Bronchial epithelial cell (primary cell): ENCODE data around the gene SLC1A4. TPM values are rescaled to one million over a fixed set of nuclear protein-coding genes. Genes with fewer than 3 reads are reported as not detected.

Experiments
- DNase-seq: peaks from one replicate; pipeline ENCODE4 v3.0.0-alpha.2; 2010; ENCODE audit warnings: low read depth
- FAIRE-seq: peaks from 2 replicates; lab custom pipeline; 2011; peaks lifted over from hg19 to GRCh38; lab: Jason Lieb, UNC
- H3K27me3 ChIP-seq: 2 replicates; pipeline ENCODE4 v1.5.1; 2011; ENCODE audit warnings: low read length; ENCODE audit not compliant: control insufficient read depth, insufficient read depth
- H3K36me3 ChIP-seq: 2 replicates; pipeline ENCODE4 v1.5.1; 2011; ENCODE audit warnings: low read length; ENCODE audit not compliant: control insufficient read depth, insufficient read depth
- H3K4me3 ChIP-seq: 2 replicates; pipeline ENCODE4 v1.5.1; 2011; ENCODE audit warnings: mild to moderate bottlenecking, low read depth, low read length, control low read depth
- CTCF ChIP-seq: IDR thresholded peaks from 2 replicates; pipeline ENCODE4 v1.5.1; 2011; ENCODE audit warnings: mild to moderate bottlenecking, moderate library complexity, low read length, control low read depth, inconsistent platforms; ENCODE audit not compliant: insufficient read depth, severe bottlenecking
- total RNA-seq: library from RNA; depleted of rRNA; stranded (reverse); fragments of >200 nt; gene quantifications from 2 replicates; pipeline ENCODE4 v1.2.1, GENCODE V29; 2014

Gene SLC1A4
- 22.1 and 26.3 TPM in 2 replicates for total RNA-seq

- Histone ChIP-seq H3K36me3 (no peaks in the 10 kb centered on the region), H3K27me3 (peaks cover 6% of the 10 kb centered on the region), H3K4me3 (peak within 1 kb of the TSS; percentile 74)
- FAIRE-seq (no peak), DNase-seq (peak; percentile 47)
- no peak for TF ChIP-seq CTCF
These were observed at the start of gene SLC1A4 for GRCh38 chr2:64989126-64989981. TSS of gene SLC1A4 (plus strand) at chr2:64989399. CDS start at chr2:64989644, 245 bp downstream.

- no peak for FAIRE-seq
- H3K27me3 ChIP-seq = peaks cover 13% of the 10 kb centered on the region
These were observed 48.1 kb upstream of the SLC1A4 start for GRCh38 chr2:64941143-64941542.

GRCh38 chr2:64941801-64942200 lies 47.4 kb upstream of the SLC1A4 start:
- DNase-seq = no peak
- no peak for TF ChIP-seq CTCF
- Histone ChIP-seq H3K36me3 (no peaks in the 10 kb centered on the region), H3K4me3 (no peak overlapping the region), H3K27me3 (peaks cover 15% of the 10 kb centered on the region)
- no peak for FAIRE-seq

More at GRCh38 chr2:64941143-64941542, 48.1 kb upstream of the SLC1A4 start:
- TF ChIP-seq CTCF = no peak
- no peak overlapping the region for H3K4me3 ChIP-seq
- DNase-seq = no peak
- H3K36me3 ChIP-seq = no peaks in the 10 kb centered on the region

- no peak for DNase-seq
These were observed 46.5 kb upstream of the SLC1A4 start for GRCh38 chr2:64942693-64943092.

GRCh38 chr2:64943387-64944150 lies 45.6 kb upstream of the SLC1A4 start:
- DNase-seq (peak; percentile 94), FAIRE-seq (peak; percentile 85)
- Histone ChIP-seq H3K27me3 (peaks cover 15% of the 10 kb centered on the region), H3K4me3 (no peak overlapping the region), H3K36me3 (no peaks in the 10 kb centered on the region)
- no peak for TF ChIP-seq CTCF

More at GRCh38 chr2:64942693-64943092, 46.5 kb upstream of the SLC1A4 start:
- FAIRE-seq = no peak
- no peak for TF ChIP-seq CTCF
- Histone ChIP-seq H3K36me3 (no peaks in the 10 kb centered on the region), H3K4me3 (no peak overlapping the region), H3K27me3 (peaks cover 15% of the 10 kb centered on the region)
